GM19397 (cell line): ENCODE results near the gene EIF2B5.

Experiments
- ATAC-seq: cut with Tn5 transposase; IDR thresholded peaks from one replicate; pipeline ENCODE4 v1.9.1; 2021; ENCODE audit warnings: mild to moderate bottlenecking, moderate library complexity; ENCODE audit not compliant: unreplicated experiment

The EIF2B5 gene

GRCh38 chr3:184192889-184193288 lies 57.7 kb downstream of the EIF2B5 start:
- no peak for ATAC-seq

- ATAC-seq, result no peak
These were observed 58.9 kb downstream of the EIF2B5 start for GRCh38 chr3:184193991-184194539.
